ENCODE results near the gene CAPSL.
"Not testable (repeated sequence)": the region's sequence is repeated elsewhere in the genome, so short reads cannot be mapped to it uniquely, and the experiment has no call there.

The CAPSL gene

GRCh38 chr5:35869685-35870277 lies 68.6 kb downstream of the CAPSL start:
- no peak overlapping the region for H3K27ac Mint-ChIP-seq
- no peaks in the 10 kb centered on the region for H3K27me3 Mint-ChIP-seq
- H3K4me1 Mint-ChIP-seq, result no peaks in the 10 kb centered on the region
- no peak overlapping the region for H3K4me3 Mint-ChIP-seq
- no peaks in the 10 kb centered on the region for H3K36me3 Mint-ChIP-seq
- ATAC-seq, result no peak
- peaks cover 3% of the 10 kb centered on the region for H3K9me3 Mint-ChIP-seq

DNA sequence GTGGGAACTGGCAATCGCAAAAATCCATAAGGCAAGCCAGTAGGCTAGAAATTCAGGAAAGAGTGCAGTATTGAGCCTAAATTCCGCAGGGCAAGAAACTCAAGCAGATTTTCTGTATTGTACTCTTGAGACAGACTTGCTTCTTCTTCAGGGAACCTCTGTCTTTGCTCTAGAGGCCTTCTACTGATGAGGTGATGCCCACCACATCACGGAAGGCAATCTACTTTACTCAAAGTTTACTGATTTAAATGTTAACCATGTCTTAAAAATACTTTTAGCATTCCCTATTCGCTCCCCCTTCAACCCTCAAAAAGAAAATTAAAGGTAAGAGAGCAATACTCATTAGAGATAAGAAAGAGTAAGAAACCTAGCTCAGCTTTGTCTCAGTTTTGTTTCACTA lies 70.4 kb downstream of the CAPSL start:
- no peak overlapping the region for H3K27ac Mint-ChIP-seq
- H3K9me3 Mint-ChIP-seq, result peaks cover 3% of the 10 kb centered on the region
- no peaks in the 10 kb centered on the region for H3K27me3 Mint-ChIP-seq
- H3K36me3 Mint-ChIP-seq, result no peaks in the 10 kb centered on the region
- H3K4me1 Mint-ChIP-seq, result no peaks in the 10 kb centered on the region
- ATAC-seq, result no peak
- no peak overlapping the region for H3K4me3 Mint-ChIP-seq

DNA sequence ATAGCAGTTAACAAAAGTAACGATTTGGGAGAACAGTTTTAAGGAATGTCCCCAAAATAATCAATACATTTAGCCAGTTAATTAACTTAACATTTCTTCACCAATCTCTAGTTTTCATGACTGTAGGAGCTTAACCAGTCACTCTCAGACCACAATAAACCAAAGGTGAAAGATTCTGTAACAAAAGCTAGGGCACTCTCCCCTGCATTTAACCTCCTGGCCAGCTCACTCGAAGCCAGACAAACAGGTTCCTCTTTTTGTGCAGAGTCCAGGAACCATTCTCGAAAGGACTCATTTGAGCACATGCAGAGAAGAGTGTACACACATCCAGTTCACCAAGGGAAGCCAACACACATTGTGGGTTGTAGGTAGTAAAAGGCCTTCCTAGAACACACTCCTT lies 75.3 kb downstream of the CAPSL start:
- Mint-ChIP-seq H3K27ac (no peak overlapping the region), H3K9me3 (peaks cover 3% of the 10 kb centered on the region), H3K36me3 (no peaks in the 10 kb centered on the region), H3K4me3 (no peak overlapping the region), H3K27me3 (no peaks in the 10 kb centered on the region), H3K4me1 (no peaks in the 10 kb centered on the region)
- no peak for ATAC-seq

DNA sequence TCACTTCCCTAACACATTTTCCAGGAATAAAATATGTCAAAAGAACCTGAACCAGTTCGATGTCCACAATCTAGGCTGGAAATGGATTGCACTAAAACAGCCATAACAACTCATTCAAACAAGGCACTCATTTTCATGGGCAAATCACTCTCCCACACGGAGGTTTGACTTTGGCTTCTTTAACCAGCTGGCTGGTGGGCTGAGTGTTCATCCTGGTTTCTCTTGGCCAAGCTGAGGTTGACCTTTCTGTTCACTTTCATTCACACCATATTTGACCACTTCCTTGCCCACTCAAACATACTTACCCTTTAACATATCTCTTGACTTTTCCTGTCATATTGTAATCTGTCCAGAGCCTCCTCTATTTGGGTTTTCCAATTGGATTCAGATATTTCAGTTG lies 76.3 kb downstream of the CAPSL start:
- no peaks in the 10 kb centered on the region for H3K27me3 Mint-ChIP-seq
- no peak overlapping the region for H3K4me3 Mint-ChIP-seq
- no peaks in the 10 kb centered on the region for H3K36me3 Mint-ChIP-seq
- no peak for ATAC-seq
- no peak overlapping the region for H3K27ac Mint-ChIP-seq
- no peaks in the 10 kb centered on the region for H3K4me1 Mint-ChIP-seq
- H3K9me3 Mint-ChIP-seq, result peaks cover 3% of the 10 kb centered on the region

DNA sequence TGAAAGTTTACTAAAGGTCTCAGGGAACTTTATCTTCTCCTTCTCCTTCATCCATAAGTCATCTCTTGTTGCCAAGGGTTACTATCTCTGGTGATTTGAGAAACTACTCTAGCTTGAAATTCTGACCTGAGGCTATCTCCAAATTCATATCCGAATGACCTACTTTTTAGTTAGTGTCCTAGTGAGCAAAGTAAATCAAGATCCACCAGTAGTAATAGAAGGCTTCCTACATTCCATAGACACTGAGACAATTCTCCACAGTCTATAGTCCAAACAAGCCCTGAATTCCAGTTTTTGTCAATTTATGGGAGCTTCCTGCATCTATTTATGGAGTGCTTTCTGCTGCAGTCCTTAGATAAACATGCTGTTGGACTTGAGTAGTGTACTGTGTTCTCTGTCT lies 76.7 kb downstream of the CAPSL start:
- Mint-ChIP-seq H3K4me3 (no peak overlapping the region), H3K27ac (no peak overlapping the region), H3K4me1 (no peaks in the 10 kb centered on the region), H3K27me3 (no peaks in the 10 kb centered on the region), H3K36me3 (no peaks in the 10 kb centered on the region), H3K9me3 (peaks cover 5% of the 10 kb centered on the region)
- no peak for ATAC-seq

DNA sequence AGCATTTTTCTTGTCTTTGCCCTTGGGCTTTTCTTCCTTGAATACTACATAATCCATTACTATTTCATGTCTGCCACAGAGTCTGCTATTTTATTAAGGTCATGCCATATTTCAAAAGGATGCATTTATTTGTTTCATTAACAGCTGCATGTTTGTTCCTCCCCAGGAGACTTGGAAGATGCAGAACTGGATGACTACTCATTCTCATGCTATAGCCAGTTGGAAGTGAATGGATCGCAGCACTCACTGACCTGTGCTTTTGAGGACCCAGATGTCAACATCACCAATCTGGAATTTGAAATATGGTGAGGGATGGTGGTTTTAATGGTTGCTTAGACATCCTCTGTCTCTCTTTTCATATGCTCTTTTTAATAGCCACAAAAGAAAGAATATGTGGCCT lies 77.7 kb downstream of the CAPSL start:
- no peaks in the 10 kb centered on the region for H3K27me3 Mint-ChIP-seq
- no peaks in the 10 kb centered on the region for H3K4me1 Mint-ChIP-seq
- ATAC-seq, result no peak
- no peak overlapping the region for H3K27ac Mint-ChIP-seq
- no peak overlapping the region for H3K4me3 Mint-ChIP-seq
- H3K9me3 Mint-ChIP-seq, result peaks cover 6% of the 10 kb centered on the region
- no peaks in the 10 kb centered on the region for H3K36me3 Mint-ChIP-seq

- Mint-ChIP-seq H3K27ac (no peak overlapping the region), H3K36me3 (no peaks in the 10 kb centered on the region), H3K27me3 (no peaks in the 10 kb centered on the region), H3K4me3 (no peak overlapping the region), H3K4me1 (no peaks in the 10 kb centered on the region), H3K9me3 (peaks cover 3% of the 10 kb centered on the region)
- ATAC-seq, result no peak
These were observed 79.2 kb downstream of the CAPSL start for GRCh38 chr5:35859101-35859661.

DNA sequence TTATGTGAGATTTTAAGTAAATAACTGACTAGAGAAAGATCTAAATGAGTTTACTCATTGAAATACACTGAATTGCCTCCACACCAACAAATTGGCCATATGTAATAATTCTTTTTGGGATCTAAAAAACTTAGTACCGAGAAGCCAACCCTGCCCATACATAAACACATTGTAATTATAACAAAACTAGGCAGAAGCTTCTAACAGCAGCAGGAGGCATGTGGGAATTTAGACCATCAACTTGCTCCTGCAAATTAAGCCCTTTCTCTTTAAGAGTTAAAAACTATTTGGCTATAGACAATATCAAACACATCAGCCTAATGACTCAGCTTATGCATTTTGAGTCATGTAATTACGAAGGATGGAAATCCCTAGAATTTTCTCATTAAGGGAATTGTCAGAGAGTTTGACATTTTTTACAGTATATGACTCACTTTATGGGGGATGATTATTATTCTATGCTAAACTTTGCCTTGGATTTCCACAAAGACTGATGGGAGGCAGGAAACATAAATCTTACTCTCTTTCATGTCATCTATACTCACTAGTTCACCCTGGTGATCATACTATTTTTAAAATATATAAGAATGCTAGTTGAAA lies 80.7 kb downstream of the CAPSL start:
- Mint-ChIP-seq H3K4me1 (no peaks in the 10 kb centered on the region), H3K36me3 (no peaks in the 10 kb centered on the region), H3K27ac (no peak overlapping the region), H3K4me3 (no peak overlapping the region), H3K27me3 (no peaks in the 10 kb centered on the region), H3K9me3 (peaks cover 3% of the 10 kb centered on the region)
- ATAC-seq, result no peak

GRCh38 chr5:35856765-35857351 lies 81.6 kb downstream of the CAPSL start, which contains the start of gene IL7R:
IL7R (plus strand) TSS chr5:35856891; CDS start chr5:35856978, 87 bp downstream.
- ATAC-seq, result no peak
- no peaks in the 10 kb centered on the region for H3K36me3 Mint-ChIP-seq
- no peaks in the 10 kb centered on the region for H3K27me3 Mint-ChIP-seq
- H3K4me3 Mint-ChIP-seq, result no peak within 1 kb of the TSS
- H3K9me3 Mint-ChIP-seq, result peaks cover 3% of the 10 kb centered on the region
- no peak within 1 kb of the TSS for H3K27ac Mint-ChIP-seq
- H3K4me1 Mint-ChIP-seq, result no peaks in the 10 kb centered on the region

- H3K4me1 Mint-ChIP-seq, H3K4me3 Mint-ChIP-seq, ATAC-seq, H3K27me3 Mint-ChIP-seq, H3K27ac Mint-ChIP-seq, H3K36me3 Mint-ChIP-seq, H3K9me3 Mint-ChIP-seq: not testable (repeated sequence)
These were observed 82.1 kb downstream of the CAPSL start for GRCh38 chr5:35856186-35856764.

- H3K4me3 Mint-ChIP-seq, result no peak overlapping the region
- no peak for ATAC-seq
- H3K27ac Mint-ChIP-seq, result no peak overlapping the region
- H3K36me3 Mint-ChIP-seq, result no peaks in the 10 kb centered on the region
- peaks cover 3% of the 10 kb centered on the region for H3K9me3 Mint-ChIP-seq
- H3K27me3 Mint-ChIP-seq, result no peaks in the 10 kb centered on the region
- H3K4me1 Mint-ChIP-seq, result no peaks in the 10 kb centered on the region
These were observed 83.2 kb downstream of the CAPSL start for GRCh38 chr5:35855187-35855586.

Data from stimulated activated memory B cell treated with anti-CD40 and anti-IgM and Interleukin-4, amounts not matched to agents 10 μg/mL and 1 μg/mL and 100 μg/mL, for 72 hours (primary cell).